TTC549 (cell line): Measurements from ENCODE around the gene DHODH.
"Not testable (repeated sequence)": the region's sequence is repeated elsewhere in the genome, so short reads cannot be mapped to it uniquely, and the experiment has no call there.

Experiments used
- FAIRE-seq: peaks from 2 replicates; lab custom pipeline; 2012; peaks lifted over from hg19 to GRCh38; lab: Jason Lieb, UNC

Gene DHODH

GRCh38 chr16:72054254-72054847 lies 45.8 kb downstream of the DHODH start, which contains the start of gene HP:
TSS of gene HP (plus strand) at chr16:72054505. CDS start at chr16:72054653, 148 bp downstream.
- not testable (repeated sequence) for FAIRE-seq

GRCh38 chr16:72055911-72056310 lies 47.4 kb downstream of the DHODH start:
- no peak for FAIRE-seq

GRCh38 chr16:72057313-72057712 lies 48.8 kb downstream of the DHODH start:
- not testable (repeated sequence) for FAIRE-seq

GRCh38 chr16:72059060-72059459 lies 50.5 kb downstream of the DHODH start:
- FAIRE-seq = not testable (repeated sequence)

- no peak for FAIRE-seq
These were observed 51.9 kb downstream of the DHODH start for GRCh38 chr16:72060405-72060804.

- no peak for FAIRE-seq
These were observed 53.0 kb downstream of the DHODH start for GRCh38 chr16:72061564-72061963.

- FAIRE-seq = no peak
These were observed 55.9 kb downstream of the DHODH start for GRCh38 chr16:72064361-72064894.

GRCh38 chr16:72066747-72067146 lies 58.2 kb downstream of the DHODH start:
- FAIRE-seq = peak; percentile 38

GRCh38 chr16:72068930-72069329 lies 60.4 kb downstream of the DHODH start:
- no peak for FAIRE-seq

- FAIRE-seq = no peak
These were observed 64.2 kb downstream of the DHODH start for GRCh38 chr16:72072514-72073342.

- FAIRE-seq = no peak
These were observed 65.2 kb downstream of the DHODH start for GRCh38 chr16:72073560-72074230.

GRCh38 chr16:72075067-72075466 lies 66.5 kb downstream of the DHODH start:
- FAIRE-seq = not testable (repeated sequence)
